HepG2 (cell line): ENCODE measurements around the gene INPP5E. TPM values are rescaled to one million over a fixed set of nuclear protein-coding genes. Genes with fewer than 3 reads are reported as not detected.

Experiments
- ARID2 ChIP-seq: sonication (generic); formaldehyde crosslinking; IDR thresholded peaks from 2 replicates; pipeline ENCODE4 v1.8.1; 2022; ENCODE audit warnings: mild to moderate bottlenecking, missing genetic modification reagents, borderline replicate concordance
- ARID3A ChIP-seq: IDR thresholded peaks from 2 replicates; pipeline ENCODE4 v1.6.1; 2012; ENCODE audit warnings: low read depth, low read length, improper control_type of control experiment
- ARID4A ChIP-seq: sonication (generic); formaldehyde crosslinking; IDR thresholded peaks from 2 replicates; pipeline ENCODE4 v1.5.0; 2020; ENCODE audit warnings: mild to moderate bottlenecking, missing genetic modification reagents, borderline replicate concordance
- CHD2 ChIP-seq: IDR thresholded peaks from 2 replicates; pipeline ENCODE4 v1.6.1; 2011; ENCODE audit warnings: low read depth, low read length, improper control_type of control experiment
- GMEB2 ChIP-seq: IDR thresholded peaks from 2 replicates; pipeline ENCODE4 v1.6.1; 2016; ENCODE audit warnings: missing biosample characterization, missing genetic modification reagents, low read depth
- HIVEP1 ChIP-seq: sonication (generic); formaldehyde crosslinking; IDR thresholded peaks from 2 replicates; pipeline ENCODE4 v1.4.0; 2020; ENCODE audit warnings: mild to moderate bottlenecking, missing genetic modification reagents
- IRF2 ChIP-seq: IDR thresholded peaks from 2 replicates; pipeline ENCODE4 v1.6.1; 2018; ENCODE audit warnings: missing genetic modification reagents, missing compliant biosample characterization
- KLF9 ChIP-seq: IDR thresholded peaks from 2 replicates; pipeline ENCODE4 v1.6.1; 2016; ENCODE audit warnings: low read depth
- MAFF ChIP-seq: IDR thresholded peaks from 2 replicates; pipeline ENCODE4 v1.6.1; 2011; ENCODE audit warnings: low read depth, low read length, improper control_type of control experiment
- MXD3 ChIP-seq: IDR thresholded peaks from 2 replicates; pipeline ENCODE4 v1.6.1; 2016; ENCODE audit warnings: mild to moderate bottlenecking, missing biosample characterization, missing genetic modification reagents
- NFE2L2 ChIP-seq: fragments of 150-350 bp; IDR thresholded peaks from 2 replicates; pipeline ENCODE4 v1.6.1; 2014; ENCODE audit warnings: low read length
- SOX5 ChIP-seq: IDR thresholded peaks from 2 replicates; pipeline ENCODE4 v1.6.1; 2016; ENCODE audit warnings: borderline replicate concordance
- ZBTB37 ChIP-seq: sonication (generic); formaldehyde crosslinking; IDR thresholded peaks from 2 replicates; pipeline ENCODE4 v1.4.0; 2020; ENCODE audit warnings: mild to moderate bottlenecking, missing genetic modification reagents
- ZFP62 ChIP-seq: sonication (generic); formaldehyde crosslinking; IDR thresholded peaks from 2 replicates; pipeline ENCODE4 v1.4.0; 2020; ENCODE audit warnings: missing genetic modification reagents
- ZNF256 ChIP-seq: sonication (generic); formaldehyde crosslinking; conservative IDR thresholded peaks from 2 replicates; pipeline ENCODE4 v1.4.0; 2020; ENCODE audit warnings: missing genetic modification reagents
- ZNF30 ChIP-seq: sonication (generic); formaldehyde crosslinking; IDR thresholded peaks from 2 replicates; pipeline ENCODE4 v1.5.0; 2020; ENCODE audit warnings: mild to moderate bottlenecking, missing genetic modification reagents
- ZNF343 ChIP-seq: sonication (generic); formaldehyde crosslinking; IDR thresholded peaks from 2 replicates; pipeline ENCODE4 v1.4.0; 2020; ENCODE audit warnings: mild to moderate bottlenecking, missing genetic modification reagents
- ZNF496 ChIP-seq: sonication (generic); formaldehyde crosslinking; IDR thresholded peaks from 2 replicates; pipeline ENCODE4 v1.8.1; 2023; ENCODE audit warnings: mild to moderate bottlenecking, moderate library complexity, missing genetic modification reagents; ENCODE audit not compliant: insufficient replicate concordance
- ZNF501 ChIP-seq: sonication (generic); formaldehyde crosslinking; IDR thresholded peaks from 2 replicates; pipeline ENCODE4 v1.5.1; 2020; ENCODE audit warnings: mild to moderate bottlenecking, moderate library complexity, missing genetic modification reagents
- ZNF510 ChIP-seq: sonication (generic); formaldehyde crosslinking; IDR thresholded peaks from 2 replicates; pipeline ENCODE4 v1.4.0; 2020; ENCODE audit warnings: low read depth, mild to moderate bottlenecking, missing genetic modification reagents
- ZNF780A ChIP-seq: sonication (generic); formaldehyde crosslinking; IDR thresholded peaks from 2 replicates; pipeline ENCODE4 v1.8.0; 2022; ENCODE audit warnings: mild to moderate bottlenecking, missing genetic modification reagents, moderate library complexity
- polyA plus RNA-seq, 8 experiments: library from polyadenylated mRNA; depleted of rRNA in 3 of 8; stranded (reverse) in 7 of 8; unstranded in 1 of 8; fragments of >200 nt; fragmentation: Illumina TruSeq in 4 of 8; extraction: Trizol in 4 of 8; gene quantifications; 2 replicates each; pipeline versions ENCODE4 v1.2.1 to v1.2.3, GENCODE V29; 2011 to 2016; ENCODE audit warnings: low read depth in 4 of 8, missing spikeins in 1 of 8, mixed read lengths in 1 of 8; ENCODE audit not compliant: insufficient read depth in 1 of 8
- total RNA-seq, 5 experiments: library from RNA; depleted of rRNA; stranded (reverse); fragments of >200 nt; fragmentation: Illumina TruSeq; extraction: Trizol; gene quantifications; 2 replicates each; pipeline ENCODE4 v1.2.3, GENCODE V29; 2016; ENCODE audit warnings: low read depth in 1 of 5

Gene INPP5E
- total and polyA plus RNA-seq, 2 of the 13 experiments (the other 11 are each of a cell fraction or from before 2014, with no cell fraction given), result 5.5 TPM

- no peak for TF ChIP-seq ARID3A
- TF ChIP-seq HIVEP1, result no peak
- TF ChIP-seq ZFP62 (CRISPR knock-in tag), result no peak
- no peak for TF ChIP-seq ZNF496 (CRISPR knock-in tag)
- no peak for TF ChIP-seq ZNF501 (CRISPR knock-in tag)
- TF ChIP-seq KLF9 (CRISPR knock-in tag), result no peak
- no peak for TF ChIP-seq ZNF256 (CRISPR knock-in tag)
- TF ChIP-seq MXD3, result peak; percentile 56; the same call in 1 of the 2 replicates
- no peak for TF ChIP-seq NFE2L2
- TF ChIP-seq ZNF343 (CRISPR knock-in tag), result no peak; the same call in 1 of the 2 replicates
- TF ChIP-seq ZBTB37, result no peak
- peak; percentile 25; the same call in 1 of the 2 replicates for TF ChIP-seq IRF2 (CRISPR knock-in tag)
- peak; percentile 36; the same call in 1 of the 2 replicates for TF ChIP-seq SOX5 (CRISPR knock-in tag)
- no peak for TF ChIP-seq ZNF510
- TF ChIP-seq ARID2, result no peak
- TF ChIP-seq ZNF780A, result no peak
- no peak for TF ChIP-seq MAFF
- TF ChIP-seq GMEB2, result peak; percentile 66
- TF ChIP-seq ARID4A (CRISPR knock-in tag), result peak; percentile 80; the same call in 1 of the 2 replicates
- no peak for TF ChIP-seq CHD2
- TF ChIP-seq ZNF30 (CRISPR knock-in tag), result no peak
Observed at GRCh38 chr9:136482793-136483588, 43.3 kb upstream of the INPP5E start, which contains the start of gene SEC16A (continued).
